GM23248 (cell line): ENCODE results near the gene ARSG.

Experiments used
- EZH2 ChIP-seq: fragments of 200-600 bp; sonication (generic); IDR thresholded peaks from 2 replicates; pipeline ENCODE4 v1.6.1; 2018; ENCODE audit warnings: antibody characterized with exemption, mild to moderate bottlenecking; ENCODE audit not compliant: insufficient read depth, poor library complexity, severe bottlenecking
- EZH2phosphoT487 ChIP-seq: fragments of 200-600 bp; sonication (generic); IDR thresholded peaks from 2 replicates; pipeline ENCODE4 v1.6.1; 2018; ENCODE audit warnings: antibody characterized with exemption, moderate library complexity, mild to moderate bottlenecking, low read depth; ENCODE audit not compliant: insufficient read depth

DNA sequence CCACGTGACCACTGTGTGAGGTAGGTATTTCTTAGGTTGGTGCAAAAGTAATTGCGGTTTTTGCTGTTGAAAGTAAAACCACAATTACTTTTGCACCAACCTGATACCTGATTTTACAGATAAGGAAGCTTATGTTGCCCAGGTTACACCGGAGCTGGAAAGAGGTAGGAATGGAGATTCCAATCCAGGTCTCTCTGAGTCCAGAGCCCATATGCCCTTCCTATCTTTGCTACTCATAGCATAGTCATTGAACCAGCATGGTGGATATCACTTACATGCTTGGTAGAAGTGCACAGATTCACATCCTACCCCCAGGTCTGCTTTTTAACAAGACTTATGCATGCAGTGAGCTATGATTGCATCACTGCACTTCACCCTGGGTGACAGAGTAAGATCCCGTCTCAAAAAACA, 61.8 kb downstream of the ARSG start:
- no peak for TF ChIP-seq EZH2
- TF ChIP-seq EZH2phosphoT487 = no peak
